ENCODE measurements around the gene RPL13A. TPM values are rescaled to one million over a fixed set of nuclear protein-coding genes. Genes with fewer than 3 reads are reported as not detected.

The RPL13A gene
- total RNA-seq, result 3,557 and 5,004 TPM in 2 replicates

GRCh38 chr19:49487277-49488045, at the start of gene RPL13A:
TSS of gene RPL13A (plus strand) at chr19:49487608. CDS start at chr19:49487630, 22 bp downstream.

GRCh38 chr19:49441210-49441959, 46.0 kb upstream of the RPL13A start, which contains the start of gene SLC17A7:
TSS of gene SLC17A7 (minus strand) at chr19:49441527. CDS start at chr19:49441379, 148 bp downstream.

GRCh38 chr19:49451430-49452181, 35.8 kb upstream of the RPL13A start, which contains the start of gene PIH1D1:
TSS of gene PIH1D1 (minus strand) at chr19:49451814. CDS start at chr19:49451574, 240 bp downstream.

GRCh38 chr19:49453013-49453756, 34.2 kb upstream of the RPL13A start, which contains the start of gene ALDH16A1:
TSS of gene ALDH16A1 (plus strand) at chr19:49453225. CDS start at chr19:49453332, 107 bp downstream.

GRCh38 chr19:49473868-49474541, 13.4 kb upstream of the RPL13A start, which contains the start of gene FLT3LG:
TSS of gene FLT3LG (plus strand) at chr19:49474215. CDS start at chr19:49474640, 425 bp downstream.

Other genes starting within 250 kb of the RPL13A start
- under 0.01 and 0.13 TPM in 2 replicates for gene SLC6A16, start 162.4 kb upstream of the RPL13A start, total RNA-seq
- not detected in 2 replicates for gene CD37, start 152.2 kb upstream of the RPL13A start, total RNA-seq
- gene TEAD2, start 125.2 kb upstream of the RPL13A start, total RNA-seq, result 56.5 and 59.7 TPM in 2 replicates
- 0.81 and 2.3 TPM in 2 replicates for gene DKKL1, start 123.7 kb upstream of the RPL13A start, total RNA-seq
- not detected in 2 replicates for gene KASH5, start 99.4 kb upstream of the RPL13A start, total RNA-seq
- gene PTH2, start 64.2 kb upstream of the RPL13A start, total RNA-seq, result not detected in 2 replicates
- gene GFY, start 62.2 kb upstream of the RPL13A start, total RNA-seq, result not detected in 2 replicates
- gene SLC17A7, start 46.1 kb upstream of the RPL13A start, total RNA-seq, result under 0.01 TPM in 2 replicates
- gene PIH1D1, start 35.8 kb upstream of the RPL13A start, total RNA-seq, result 97.8 and 107 TPM in 2 replicates
- gene ALDH16A1, start 34.4 kb upstream of the RPL13A start, total RNA-seq, result 37.5 and 43.7 TPM in 2 replicates
- gene FLT3LG, start 13.4 kb upstream of the RPL13A start, total RNA-seq, result 0.81 and 5.7 TPM in 2 replicates
- gene RPS11, start 8.8 kb downstream of the RPL13A start, total RNA-seq, result 3,157 and 4,504 TPM in 2 replicates
- 36.2 and 124 TPM in 2 replicates for gene FCGRT, start 25.1 kb downstream of the RPL13A start, total RNA-seq
- gene RCN3, start 40.4 kb downstream of the RPL13A start, total RNA-seq, result 88.3 and 94.6 TPM in 2 replicates
- gene NOSIP, start 92.9 kb downstream of the RPL13A start, total RNA-seq, result 135 and 207 TPM in 2 replicates
- 0.16 and 1.1 TPM in 2 replicates for gene PRRG2, start 93.7 kb downstream of the RPL13A start, total RNA-seq
- 12.1 and 15.8 TPM in 2 replicates for gene PRR12, start 103.6 kb downstream of the RPL13A start, total RNA-seq
- 71.7 and 112 TPM in 2 replicates for gene RRAS, start 152.5 kb downstream of the RPL13A start, total RNA-seq
- gene SCAF1, start 154.6 kb downstream of the RPL13A start, total RNA-seq, result 39.8 and 41.7 TPM in 2 replicates
- gene IRF3, start 178.2 kb downstream of the RPL13A start, total RNA-seq, result 86.6 and 127 TPM in 2 replicates
- 20.0 and 67.8 TPM in 2 replicates for gene BCL2L12, start 178.3 kb downstream of the RPL13A start, total RNA-seq
- 222 and 459 TPM in 2 replicates for gene PRMT1, start 189.7 kb downstream of the RPL13A start, total RNA-seq
- 0.38 and 0.49 TPM in 2 replicates for gene ADM5, start 202.0 kb downstream of the RPL13A start, total RNA-seq
- gene CPT1C, start 203.5 kb downstream of the RPL13A start, total RNA-seq, result 4.4 and 30.8 TPM in 2 replicates

Data from mesangial cell (primary cell).